ENCODE measurements around the gene AOPEP.
A peak's percentile ranks its signal among the peaks of the same experiment; 100 is the strongest.

The AOPEP gene

GRCh38 chr9:94725293-94725692 is 1.2 kb upstream of the AOPEP start:
- TF ChIP-seq TRIM28 (IDR thresholded peaks at IDR 0.05; ENCODE audit: borderline replicate concordance, low read length), result no peak
- TF ChIP-seq PRDM1 (tag by site-specific recombination; IDR thresholded peaks at IDR 0.05), result peak; percentile 72
- POLR2A ChIA-PET, result interaction anchor here (0.6 to 2.0 kb wide), 2 partner anchors 27 to 291 kb away, joined by 5 to 9 read pairs; no protein-coding TSS in a partner anchor
- no peak overlapping the region for H3K4me3 ChIP-seq (ENCODE audit: low read depth, low read length)
- CTCF ChIA-PET, result interaction anchor here (0.6 to 1.8 kb wide), 4 partner anchors 20 to 307 kb away, joined by 3 to 7 read pairs (median 3); no protein-coding TSS in a partner anchor
- H3K27ac ChIP-seq (ENCODE audit: extremely low read depth, low read depth, low read length), result no peak overlapping the region
- no peaks in the 10 kb centered on the region for H3K9me3 ChIP-seq (ENCODE audit: control insufficient read depth, insufficient read depth, low read depth, low read length)
- no peaks in the 10 kb centered on the region for H3K4me1 ChIP-seq (ENCODE audit: control insufficient read depth, insufficient read depth, low read length)
- no peaks in the 10 kb centered on the region for H3K36me3 ChIP-seq (ENCODE audit: control insufficient read depth in 2 of 2, insufficient read depth in 1 of 2, low read length in 2 of 2)

GRCh38 chr9:94728719-94729118 is 2.2 kb downstream of the AOPEP start:
- Histone ChIP-seq H3K4me1 (ENCODE audit: control insufficient read depth, insufficient read depth, low read length) (no peaks in the 10 kb centered on the region), H3K9me3 (ENCODE audit: control insufficient read depth, insufficient read depth, low read depth, low read length) (no peaks in the 10 kb centered on the region), H3K36me3 (ENCODE audit: control insufficient read depth in 2 of 2, insufficient read depth in 1 of 2, low read length in 2 of 2) (no peaks in the 10 kb centered on the region), H3K27ac (ENCODE audit: extremely low read depth, low read depth, low read length) (no peak overlapping the region), H3K4me3 (ENCODE audit: low read depth, low read length) (no peak overlapping the region)
- TF ChIP-seq ZNF366 (tag by site-specific recombination; conservative IDR thresholded peaks at IDR 0.05), result no peak
- CTCF ChIA-PET, result no interaction called here
- POLR2A ChIA-PET, result interaction anchor here (0.7 kb wide), 2 partner anchors 26 to 666 kb away, joined by 3 to 4 read pairs; no protein-coding TSS in a partner anchor

DNA sequence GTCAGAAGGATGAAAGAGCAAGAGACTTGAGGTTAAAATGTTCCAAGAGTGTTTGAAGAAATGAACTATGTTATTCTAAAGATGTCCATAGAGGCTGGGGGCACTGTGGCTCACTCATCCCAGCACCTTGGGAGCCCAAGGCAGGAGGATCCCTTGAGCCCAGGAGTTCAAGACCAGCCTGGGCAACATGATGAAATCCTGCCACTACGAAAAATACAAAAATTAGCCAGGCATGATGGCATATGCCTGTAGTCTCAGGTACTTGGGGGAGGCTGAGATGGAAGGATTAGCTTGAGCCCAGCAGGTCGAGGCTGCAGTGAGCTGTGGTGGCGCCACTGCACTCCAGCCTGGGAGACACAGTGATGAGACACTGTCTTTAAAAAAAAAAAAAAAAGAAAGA is 2.7 kb downstream of the AOPEP start:
- H3K36me3 ChIP-seq (ENCODE audit: control insufficient read depth in 2 of 2, insufficient read depth in 1 of 2, low read length in 2 of 2), result no peaks in the 10 kb centered on the region
- 0 out of 2 replicates have a peak, but pooled peaks cover 3% of the 10 kb centered on the region for H3K4me1 ChIP-seq (ENCODE audit: control insufficient read depth, insufficient read depth, low read length)
- ChIA-PET CTCF (no interaction called here), POLR2A (interaction anchor here (0.7 kb wide), 2 partner anchors 25 to 665 kb away, joined by 3 to 4 read pairs; no protein-coding TSS in a partner anchor)
- no peaks in the 10 kb centered on the region for H3K9me3 ChIP-seq (ENCODE audit: control insufficient read depth, insufficient read depth, low read depth, low read length)
- H3K27ac ChIP-seq (ENCODE audit: extremely low read depth, low read depth, low read length), result no peak overlapping the region
- TF ChIP-seq ZNF623 (tag by site-specific recombination; IDR thresholded peaks at IDR 0.05), result no peak
- TF ChIP-seq, protein P1, sequence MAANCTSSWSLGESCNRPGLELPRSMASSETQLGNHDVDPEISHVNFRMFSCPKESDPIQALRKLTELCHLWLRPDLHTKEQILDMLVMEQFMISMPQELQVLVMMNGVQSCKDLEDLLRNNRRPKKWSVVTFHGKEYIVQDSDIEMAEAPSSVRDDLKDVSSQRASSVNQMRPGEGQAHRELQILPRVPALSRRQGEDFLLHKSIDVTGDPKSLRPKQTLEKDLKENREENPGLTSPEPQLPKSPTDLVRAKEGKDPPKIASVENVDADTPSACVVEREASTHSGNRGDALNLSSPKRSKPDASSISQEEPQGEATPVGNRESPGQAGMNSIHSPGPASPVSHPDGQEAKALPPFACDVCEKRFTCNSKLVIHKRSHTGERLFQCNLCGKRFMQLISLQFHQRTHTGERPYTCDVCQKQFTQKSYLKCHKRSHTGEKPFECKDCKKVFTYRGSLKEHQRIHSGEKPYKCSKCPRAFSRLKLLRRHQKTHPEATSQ (tag by site-specific recombination; IDR thresholded peaks at IDR 0.05), result no peak
- TF ChIP-seq ZFP37 (tag by site-specific recombination; IDR thresholded peaks at IDR 0.05), result no peak
- TF ChIP-seq, protein P2, sequence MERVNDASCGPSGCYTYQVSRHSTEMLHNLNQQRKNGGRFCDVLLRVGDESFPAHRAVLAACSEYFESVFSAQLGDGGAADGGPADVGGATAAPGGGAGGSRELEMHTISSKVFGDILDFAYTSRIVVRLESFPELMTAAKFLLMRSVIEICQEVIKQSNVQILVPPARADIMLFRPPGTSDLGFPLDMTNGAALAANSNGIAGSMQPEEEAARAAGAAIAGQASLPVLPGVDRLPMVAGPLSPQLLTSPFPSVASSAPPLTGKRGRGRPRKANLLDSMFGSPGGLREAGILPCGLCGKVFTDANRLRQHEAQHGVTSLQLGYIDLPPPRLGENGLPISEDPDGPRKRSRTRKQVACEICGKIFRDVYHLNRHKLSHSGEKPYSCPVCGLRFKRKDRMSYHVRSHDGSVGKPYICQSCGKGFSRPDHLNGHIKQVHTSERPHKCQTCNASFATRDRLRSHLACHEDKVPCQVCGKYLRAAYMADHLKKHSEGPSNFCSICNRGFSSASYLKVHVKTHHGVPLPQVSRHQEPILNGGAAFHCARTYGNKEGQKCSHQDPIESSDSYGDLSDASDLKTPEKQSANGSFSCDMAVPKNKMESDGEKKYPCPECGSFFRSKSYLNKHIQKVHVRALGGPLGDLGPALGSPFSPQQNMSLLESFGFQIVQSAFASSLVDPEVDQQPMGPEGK (tag by site-specific recombination; IDR thresholded peaks at IDR 0.05), result no peak
- no peak overlapping the region for H3K4me3 ChIP-seq (ENCODE audit: low read depth, low read length)

GRCh38 chr9:94734054-94734754 is 7.7 kb downstream of the AOPEP start:
- Histone ChIP-seq H3K4me3 (ENCODE audit: low read depth, low read length) (no peak overlapping the region), H3K9me3 (ENCODE audit: control insufficient read depth, insufficient read depth, low read depth, low read length) (no peaks in the 10 kb centered on the region), H3K36me3 (ENCODE audit: control insufficient read depth in 2 of 2, insufficient read depth in 1 of 2, low read length in 2 of 2) (peaks cover 0 to 3% of the 10 kb centered on the region in 2 experiments; a peak in 1 of 3 replicates), H3K27ac (ENCODE audit: extremely low read depth, low read depth, low read length) (no peak overlapping the region), H3K4me1 (ENCODE audit: control insufficient read depth, insufficient read depth, low read length) (0 out of 2 replicates have a peak, but pooled peaks cover 5% of the 10 kb centered on the region)
- CTCF ChIA-PET, result no interaction called here
- TF ChIP-seq ZBTB6 (tag by site-specific recombination; IDR thresholded peaks at IDR 0.05) (peak; percentile 20; the same call in 1 of the 2 replicates), ZNF791 (tag by site-specific recombination; IDR thresholded peaks at IDR 0.05) (no peak), FEZF1 (tag by site-specific recombination; IDR thresholded peaks at IDR 0.05) (0 out of 2 replicates have a peak, but pooled peaks have one; percentile 13)
- POLR2A ChIA-PET, result no interaction called here

Data from HEK293 (cell line).